Measurements from ENCODE around the gene HUWE1. TPM values are rescaled to one million over a fixed set of nuclear protein-coding genes. Genes with fewer than 3 reads are reported as not detected.
A peak's percentile ranks its signal among the peaks of the same experiment; 100 is the strongest.

Gene HUWE1
- total RNA-seq, 2 experiments from 2014 or later = 376 to 384 TPM

GRCh38 chrX:53682885-53683555 is 3.5 kb downstream of the HUWE1 start:
- DNase-seq = peak; percentile 60
- Mint-ChIP-seq H3K9me3 (no peaks in the 10 kb centered on the region), H3K4me1 (ENCODE audit: low read depth) (peaks cover 36% of the 10 kb centered on the region), H3K36me3 (ENCODE audit: low read depth) (peaks cover 48% of the 10 kb centered on the region), H3K27me3 (no peaks in the 10 kb centered on the region), H3K4me3 (peak overlapping the region; percentile 94), H3K27ac (peak overlapping the region; percentile 94)
- ChIA-PET POLR2A (interaction anchor here (0.6 to 3.3 kb wide), 10 partner anchors 9 to 488 kb away, joined by 3 to 58 read pairs (median 4); partner anchors contain the start of gene PHF8), CTCF (no interaction called here)
- no peak for TF ChIP-seq CTCF (IDR thresholded peaks at IDR 0.05)
- intact Hi-C loops (cut with micrococcal nuclease) = loop anchor here (5.0 kb wide), 1 partner anchor 149 kb away; no protein-coding TSS in a partner anchor
- ATAC-seq = no peak

GRCh38 chrX:53681661-53682060 is 4.9 kb downstream of the HUWE1 start:
- Mint-ChIP-seq H3K4me1 (ENCODE audit: low read depth) (peaks cover 41% of the 10 kb centered on the region), H3K9me3 (no peaks in the 10 kb centered on the region), H3K36me3 (ENCODE audit: low read depth) (peaks cover 56% of the 10 kb centered on the region), H3K27ac (peak overlapping the region; percentile 94), H3K27me3 (no peaks in the 10 kb centered on the region), H3K4me3 (peak overlapping the region; percentile 94)
- POLR2A ChIA-PET = interaction anchor here (1.1 kb wide), 1 partner anchor 55 kb away, joined by 4 read pairs; no protein-coding TSS in a partner anchor
- no peak for TF ChIP-seq CTCF (IDR thresholded peaks at IDR 0.05)
- ATAC-seq (no peak), DNase-seq (peak; percentile 42)
- intact Hi-C loops (cut with micrococcal nuclease) = loop anchor here (5.0 kb wide), 1 partner anchor 151 kb away; no protein-coding TSS in a partner anchor
- CTCF ChIA-PET = interaction anchor here (0.9 kb wide), 1 partner anchor 36 kb away, joined by 4 read pairs; no protein-coding TSS in a partner anchor

GRCh38 chrX:53678667-53679066 is 7.9 kb downstream of the HUWE1 start:
- intact Hi-C loops (cut with micrococcal nuclease) = no loop called here
- POLR2A ChIA-PET = interaction anchor here (1.1 kb wide), 1 partner anchor 15 kb away, joined by 3 read pairs; no protein-coding TSS in a partner anchor
- Mint-ChIP-seq H3K4me3 (no peak overlapping the region), H3K4me1 (ENCODE audit: low read depth) (peaks cover 59% of the 10 kb centered on the region), H3K9me3 (no peaks in the 10 kb centered on the region), H3K27me3 (no peaks in the 10 kb centered on the region), H3K27ac (peak overlapping the region; percentile 59), H3K36me3 (ENCODE audit: low read depth) (peaks cover 70% of the 10 kb centered on the region)
- no peak for TF ChIP-seq CTCF (IDR thresholded peaks at IDR 0.05)
- CTCF ChIA-PET = interaction anchor here (0.7 to 0.8 kb wide), 2 partner anchors 17 to 153 kb away, joined by 3 to 4 read pairs; no protein-coding TSS in a partner anchor
- DNase-seq (no peak), ATAC-seq (no peak)

- Mint-ChIP-seq H3K27ac (no peak overlapping the region), H3K4me1 (ENCODE audit: low read depth) (peaks cover 64% of the 10 kb centered on the region), H3K9me3 (no peaks in the 10 kb centered on the region), H3K4me3 (no peak overlapping the region), H3K36me3 (ENCODE audit: low read depth) (peaks cover 65% of the 10 kb centered on the region), H3K27me3 (no peaks in the 10 kb centered on the region)
- ATAC-seq = no peak
- CTCF ChIA-PET = no interaction called here
- POLR2A ChIA-PET = interaction anchor here (1.1 to 1.5 kb wide), 2 partner anchors 9 to 37 kb away, joined by 4 read pairs; partner anchors contain the start of gene HUWE1
- intact Hi-C loops (cut with micrococcal nuclease) = no loop called here
- DNase-seq = no peak
- no peak for TF ChIP-seq CTCF (IDR thresholded peaks at IDR 0.05)
These were observed 9.2 kb downstream of the HUWE1 start for GRCh38 chrX:53677286-53677685.

GRCh38 chrX:53674581-53674980 is 11.9 kb downstream of the HUWE1 start:
- Mint-ChIP-seq H3K9me3 (no peaks in the 10 kb centered on the region), H3K36me3 (ENCODE audit: low read depth) (peaks cover 57% of the 10 kb centered on the region), H3K4me3 (no peak overlapping the region), H3K27me3 (no peaks in the 10 kb centered on the region), H3K4me1 (ENCODE audit: low read depth) (peaks cover 54% of the 10 kb centered on the region), H3K27ac (no peak overlapping the region)
- ChIA-PET POLR2A (interaction anchor here (1.5 kb wide), 1 partner anchor 9 kb away, joined by 4 read pairs; no protein-coding TSS in a partner anchor), CTCF (interaction anchor here (1.1 kb wide), 1 partner anchor 158 kb away, joined by 4 read pairs; no protein-coding TSS in a partner anchor)
- intact Hi-C loops (cut with micrococcal nuclease) = no loop called here
- DNase-seq (no peak), ATAC-seq (no peak)
- TF ChIP-seq CTCF (IDR thresholded peaks at IDR 0.05) = no peak
